Activated CD4-positive, CD25-positive, alpha-beta regulatory T cell treated with anti-CD3 and anti-CD28 coated beads, Interleukin-2, amount 50 U/mL, for 16 hours (primary cell): ENCODE results near the gene ZNF689.
"Not testable (repeated sequence)": the region's sequence is repeated elsewhere in the genome, so short reads cannot be mapped to it uniquely, and the experiment has no call there.

ENCODE experiments used
- DNase-seq: peaks from one replicate; pipeline ENCODE4 v3.0.0-alpha.2; 2020; ENCODE audit warnings: low read depth, low spot score

ZNF689 gene

DNA sequence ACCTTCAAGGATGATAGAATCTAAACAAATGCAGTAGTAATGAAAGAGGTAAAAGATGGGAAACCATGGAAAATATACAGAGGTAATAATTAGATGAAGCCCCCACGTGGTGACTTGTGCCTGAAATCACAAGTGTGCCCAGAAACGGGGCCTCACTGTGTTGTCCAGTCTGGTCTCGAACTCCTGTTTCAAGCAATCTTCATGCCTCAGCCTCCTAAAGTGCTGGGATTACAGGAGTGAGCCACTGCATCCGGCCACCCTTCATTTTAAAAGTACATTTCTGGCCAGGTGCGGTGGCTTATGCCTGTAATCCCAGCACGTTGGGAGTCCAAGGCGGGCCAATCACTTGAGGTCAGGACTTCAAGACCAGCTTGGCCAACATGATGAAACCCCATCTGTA, 26.4 kb upstream of the ZNF689 start:
- DNase-seq: no peak

DNA sequence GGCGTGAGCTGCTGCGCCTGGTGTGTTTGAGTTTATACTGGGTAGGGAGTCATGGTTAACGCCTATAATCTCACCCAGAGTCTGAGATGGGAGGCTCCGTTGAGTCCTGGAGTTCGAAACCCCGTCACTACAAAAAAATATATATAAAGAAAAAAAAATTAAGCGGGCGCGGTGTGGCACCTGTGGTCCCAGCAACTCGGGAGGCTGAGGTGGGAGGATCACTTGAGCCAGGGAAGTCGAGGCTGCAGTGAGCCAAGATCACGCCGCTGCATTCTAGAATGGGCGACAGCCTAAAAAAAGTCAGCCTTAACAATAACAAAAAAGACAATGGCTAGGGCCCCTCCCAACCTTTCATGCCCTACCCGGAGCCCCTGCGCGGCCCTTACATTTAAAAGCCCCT, 23.3 kb upstream of the ZNF689 start:
- no peak for DNase-seq

DNA sequence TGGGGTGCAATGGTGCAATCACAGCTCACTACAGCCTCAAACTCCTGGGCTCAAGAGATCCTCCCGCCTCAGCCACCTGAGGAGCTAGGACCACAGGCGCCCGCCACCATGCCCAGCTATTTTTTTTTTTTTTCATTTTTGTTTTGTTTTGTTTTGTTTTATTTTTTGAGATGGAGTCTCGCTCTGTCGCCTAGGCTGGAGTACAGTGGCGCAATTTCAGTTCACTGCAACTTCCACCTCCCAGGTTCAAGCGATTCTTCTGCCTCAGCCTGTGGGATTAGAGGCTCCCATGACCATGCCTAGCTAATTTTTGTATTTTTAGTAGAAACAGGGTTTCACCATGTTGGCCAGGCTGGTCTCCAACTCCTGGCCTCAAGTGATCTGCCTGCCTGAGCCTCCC, 22.3 kb upstream of the ZNF689 start:
- DNase-seq: not testable (repeated sequence)

DNA sequence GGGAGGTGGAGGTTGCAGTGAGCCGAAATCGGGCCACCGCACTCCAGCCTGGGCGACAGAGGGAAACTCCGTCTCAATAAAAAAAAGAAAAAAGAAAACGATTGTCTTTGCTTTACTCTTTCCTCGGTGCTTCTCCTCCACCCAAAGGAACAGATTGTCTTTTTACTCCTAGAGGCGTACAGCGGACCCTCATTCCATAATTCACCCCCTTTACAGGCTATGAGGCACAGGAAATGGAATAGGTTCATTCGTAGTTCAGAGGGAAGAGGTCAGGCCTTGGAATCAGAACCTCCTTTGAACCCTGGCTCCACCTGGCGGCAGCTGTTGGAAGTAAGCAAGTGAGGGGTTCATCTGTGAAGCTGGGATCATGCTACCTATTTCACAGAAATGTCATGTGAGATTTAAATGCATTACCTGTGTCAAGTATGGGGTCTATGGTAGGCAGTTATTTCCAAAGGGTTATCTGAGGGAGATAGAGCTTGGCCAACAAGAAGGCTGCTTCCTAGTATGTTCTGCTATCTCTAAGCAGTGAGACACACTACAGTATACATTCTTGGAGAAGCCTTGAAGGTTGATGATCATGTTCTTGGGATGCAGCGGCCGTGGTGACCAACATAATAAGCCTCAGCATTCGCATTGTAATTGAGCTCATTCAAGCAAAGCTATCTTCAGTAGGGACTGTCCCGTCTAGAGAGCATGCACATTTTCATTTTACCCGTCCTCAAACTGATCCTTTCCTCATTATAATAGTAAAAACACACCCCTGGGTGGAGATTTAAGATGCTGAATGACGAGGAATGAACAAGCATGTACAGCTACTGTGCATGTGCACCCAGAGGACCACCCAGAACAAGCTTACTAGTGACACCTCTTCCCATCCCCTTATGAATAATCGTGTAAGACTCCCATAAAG, 18.7 kb upstream of the ZNF689 start:
- peak; percentile 77 for DNase-seq

DNA sequence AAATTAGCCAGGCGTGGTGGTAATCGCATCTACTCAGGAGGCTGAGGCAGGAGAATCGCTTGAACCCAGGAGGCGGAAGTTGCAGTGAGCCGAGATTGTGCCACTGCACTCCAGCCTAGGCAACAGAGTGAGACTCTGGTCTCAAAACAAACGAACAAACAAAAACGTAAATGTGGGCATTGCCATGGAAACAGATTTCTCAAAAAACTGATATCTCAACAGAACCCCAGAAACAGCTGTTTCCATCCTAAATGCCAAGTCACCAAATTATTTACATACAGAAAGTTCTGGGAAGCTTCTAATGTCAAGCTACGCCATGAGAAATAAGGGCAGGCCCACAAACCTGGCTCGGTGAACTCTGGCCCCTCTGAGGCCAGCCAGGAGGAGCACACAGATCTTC, 16.0 kb upstream of the ZNF689 start:
- no peak for DNase-seq

DNA sequence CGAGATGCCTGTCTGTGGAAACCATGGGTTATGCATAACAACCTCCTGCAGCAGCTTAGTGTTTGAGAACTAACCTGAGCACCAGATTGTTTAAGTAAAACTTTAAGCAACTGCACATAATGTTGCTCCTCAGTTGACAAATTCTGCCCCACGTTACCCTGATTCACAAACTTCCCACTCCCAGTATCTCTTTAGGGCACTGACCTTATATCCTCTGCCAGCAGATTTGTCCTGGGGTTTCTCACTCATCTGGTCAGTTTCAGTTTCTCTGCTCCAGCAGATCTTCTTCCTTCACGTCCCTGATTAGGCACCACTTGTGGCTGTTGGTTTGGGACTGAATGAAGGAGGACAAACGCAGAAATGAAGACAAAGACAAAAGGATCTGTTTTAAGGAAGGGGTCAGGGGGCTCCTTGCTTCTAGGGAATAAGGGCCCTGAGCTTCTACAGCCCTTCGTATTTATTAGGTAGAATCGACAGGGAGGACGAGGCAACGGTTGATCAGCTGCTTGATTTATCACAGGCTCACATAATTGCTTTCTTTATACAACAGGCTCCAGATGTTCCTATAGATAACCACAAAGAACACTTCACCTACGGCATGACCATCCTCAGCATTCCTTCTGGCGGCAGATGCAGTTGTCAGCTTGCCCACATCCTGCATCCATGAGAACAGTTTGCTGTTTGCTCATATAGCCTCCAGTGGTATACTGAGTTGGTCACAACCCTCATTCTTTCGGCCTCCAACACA, 13.5 kb upstream of the ZNF689 start:
- DNase-seq: no peak

DNA sequence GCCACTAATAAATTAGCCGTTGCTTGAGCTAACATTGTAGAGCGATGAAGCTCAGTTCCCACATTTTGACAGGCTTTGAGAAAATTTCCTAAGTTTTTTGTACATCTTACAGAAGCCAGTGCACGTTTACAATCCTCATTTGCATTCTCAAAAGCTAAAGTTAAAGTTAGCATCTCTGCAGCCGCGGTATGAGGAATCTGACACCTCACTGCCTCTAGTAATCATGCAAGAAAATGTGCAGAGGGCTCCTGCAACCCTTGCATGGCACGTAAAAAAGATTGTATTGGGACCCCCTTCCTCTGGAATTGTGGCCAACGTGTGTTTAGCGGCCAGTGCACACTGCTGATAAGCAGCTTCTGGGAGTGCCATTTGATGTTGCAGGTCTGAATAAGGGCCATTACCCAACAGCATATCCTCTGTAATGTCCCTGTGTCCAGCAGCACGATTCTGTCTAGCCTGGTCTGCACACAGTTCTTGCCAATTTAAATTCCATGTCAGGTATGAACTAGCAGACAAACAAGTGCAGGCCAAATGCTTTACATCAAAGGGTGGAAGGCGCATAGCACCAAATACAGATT, 12.4 kb upstream of the ZNF689 start:
- no peak for DNase-seq

DNA sequence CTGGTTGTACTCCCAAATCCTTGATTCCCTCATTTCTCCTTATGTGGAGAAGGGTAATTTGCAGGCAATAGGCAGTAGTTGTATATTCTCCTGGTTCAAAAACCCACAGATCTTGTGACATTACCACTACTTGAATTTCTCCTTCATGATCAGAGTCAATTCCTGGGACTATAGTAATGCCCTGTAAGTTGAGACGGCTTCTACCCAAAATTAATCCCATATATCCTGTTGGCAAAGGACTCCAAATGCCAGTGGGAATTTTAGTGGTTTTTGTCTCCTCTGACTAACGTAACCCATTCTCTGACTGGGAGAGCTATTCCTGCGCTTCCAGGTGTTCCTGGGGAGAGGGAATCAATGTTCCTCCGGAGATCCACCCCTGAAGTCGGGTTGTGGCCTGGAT, 11.6 kb upstream of the ZNF689 start:
- DNase-seq: no peak

DNA sequence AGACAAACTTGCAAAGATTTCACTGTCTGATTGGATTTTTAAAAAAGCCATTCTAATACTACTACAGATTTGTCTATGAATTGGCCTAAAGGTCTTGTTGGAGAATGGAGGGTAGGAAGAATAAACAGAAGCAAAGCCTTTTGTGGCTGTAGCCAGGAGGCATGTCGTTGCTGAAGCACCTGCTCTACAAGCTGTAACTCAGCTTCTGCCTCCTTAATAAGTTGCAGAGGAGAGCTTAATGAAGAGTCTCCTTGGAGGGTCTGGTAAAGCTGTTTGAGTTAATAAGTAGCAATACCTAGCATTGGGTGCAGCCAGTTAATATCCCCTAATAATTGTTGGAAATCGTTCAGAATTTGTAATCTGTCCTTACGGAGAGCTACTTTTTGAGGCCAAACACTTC, 10.0 kb upstream of the ZNF689 start:
- DNase-seq: no peak

DNA sequence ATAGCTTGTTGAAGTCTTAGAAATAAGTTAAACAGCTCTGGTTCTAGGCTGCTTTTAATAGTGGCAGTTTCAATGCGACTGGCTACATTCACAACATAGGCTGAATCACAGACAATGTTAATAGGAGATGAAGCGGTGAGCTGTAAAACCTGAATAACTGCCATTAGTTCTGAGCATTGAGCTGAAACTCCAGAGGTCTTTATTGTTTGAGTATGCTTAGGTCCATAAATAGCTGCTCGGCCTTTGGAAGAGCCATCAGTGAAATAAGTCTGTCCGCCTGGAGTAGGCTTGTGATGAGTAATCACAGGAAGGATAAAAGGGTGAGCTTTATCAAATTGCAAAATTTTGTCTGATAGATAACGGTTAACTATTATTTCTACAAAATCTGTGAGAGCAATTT, 9.4 kb upstream of the ZNF689 start:
- DNase-seq: no peak

DNA sequence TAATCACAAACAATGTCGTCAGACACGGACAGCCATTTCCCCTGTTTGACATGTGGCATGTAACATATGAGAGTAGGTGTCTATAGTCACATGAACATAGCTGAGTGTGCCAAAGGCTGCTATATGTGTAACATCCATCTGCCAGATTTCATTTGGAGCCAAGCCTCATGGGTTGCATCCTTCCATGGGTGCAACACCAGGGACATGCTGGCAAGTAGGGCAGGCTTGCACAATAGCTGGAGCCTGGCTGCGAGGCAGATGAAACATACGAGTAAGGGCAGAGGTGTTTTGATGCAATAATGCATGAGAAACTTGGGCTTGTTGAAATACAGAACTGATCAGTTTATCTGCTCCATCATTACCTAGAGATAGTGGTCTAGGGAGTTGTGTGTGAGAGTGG, 9.0 kb upstream of the ZNF689 start:
- DNase-seq: no peak

DNA sequence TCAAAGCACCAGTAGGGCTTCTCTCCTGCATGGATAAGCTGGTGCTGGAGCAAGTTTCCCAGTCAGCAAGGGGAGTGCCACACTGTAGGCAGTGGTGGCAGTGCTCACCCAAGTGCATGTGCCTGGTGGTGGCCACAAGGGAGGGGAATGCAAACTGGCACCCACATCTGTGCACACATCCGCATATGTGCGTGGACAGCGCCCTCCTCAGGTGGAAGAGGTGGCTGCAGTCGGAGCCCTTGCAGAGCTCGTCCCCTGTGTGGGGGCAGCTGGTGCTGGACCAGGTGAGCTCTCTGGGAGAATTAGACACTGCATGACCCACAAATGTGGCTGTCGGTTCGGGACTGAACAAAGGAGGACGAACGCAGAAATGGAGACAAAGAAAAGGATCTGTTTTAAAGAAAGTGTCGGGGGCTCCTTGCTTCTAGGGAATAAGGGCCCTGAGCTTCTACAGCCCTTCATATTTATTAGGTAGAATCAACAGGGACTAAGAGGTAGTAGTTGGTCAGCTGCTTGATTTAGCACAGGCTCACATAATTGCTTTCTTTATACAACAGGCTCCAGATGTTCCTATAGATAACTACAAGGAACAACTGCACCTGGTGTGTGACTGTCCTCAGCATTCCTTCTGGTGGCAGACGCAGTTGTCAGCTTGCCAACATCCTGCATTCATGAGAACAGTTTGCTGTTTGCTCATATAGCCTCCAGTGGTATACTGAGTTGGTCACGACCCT, 5.3 kb upstream of the ZNF689 start:
- peak; percentile 45 for DNase-seq

DNA sequence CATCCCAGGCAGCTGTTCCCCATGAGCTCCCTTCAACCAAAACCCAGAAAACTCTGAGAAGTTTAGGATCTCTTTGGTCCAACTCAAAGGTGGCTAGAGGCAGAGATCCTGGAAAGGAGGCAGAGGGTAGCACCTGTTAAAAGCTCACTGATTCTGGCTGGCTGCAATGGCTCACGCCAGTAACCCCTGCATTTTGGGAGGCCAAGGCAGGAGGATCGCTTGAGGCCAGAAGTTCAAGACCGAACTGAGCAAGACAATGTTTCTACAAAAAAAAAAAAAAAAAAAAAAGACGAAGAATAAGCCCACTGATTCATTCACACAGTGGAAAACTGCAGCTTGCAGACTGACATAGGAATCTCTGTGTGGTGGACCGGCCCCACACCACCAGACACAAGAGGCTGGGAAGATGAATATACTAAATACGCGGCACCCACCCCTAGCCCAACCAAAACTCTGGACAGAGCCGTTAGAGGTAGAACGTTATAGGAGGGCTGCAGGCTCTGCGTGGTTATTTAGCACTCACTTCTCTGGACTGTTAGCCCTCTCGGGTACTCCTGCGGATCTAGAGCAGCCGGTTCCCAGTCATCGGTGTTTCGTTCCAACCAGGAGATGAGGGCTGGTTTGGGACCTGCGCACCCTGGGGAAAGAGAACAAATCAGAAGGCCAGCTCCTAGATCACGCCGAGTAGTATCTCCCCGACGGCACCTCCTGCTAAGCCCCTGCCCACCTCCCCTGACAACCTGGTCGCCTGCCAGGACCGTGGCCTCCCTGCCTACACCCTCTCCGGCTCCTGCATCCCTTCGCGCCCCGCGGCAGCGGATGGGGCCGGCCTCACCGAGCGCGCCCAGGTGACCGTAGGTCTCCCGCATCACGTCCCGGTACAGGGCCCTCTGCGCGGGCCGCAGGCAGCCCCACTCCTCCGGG, 925 bp downstream of the ZNF689 start:
- DNase-seq: no peak

DNA sequence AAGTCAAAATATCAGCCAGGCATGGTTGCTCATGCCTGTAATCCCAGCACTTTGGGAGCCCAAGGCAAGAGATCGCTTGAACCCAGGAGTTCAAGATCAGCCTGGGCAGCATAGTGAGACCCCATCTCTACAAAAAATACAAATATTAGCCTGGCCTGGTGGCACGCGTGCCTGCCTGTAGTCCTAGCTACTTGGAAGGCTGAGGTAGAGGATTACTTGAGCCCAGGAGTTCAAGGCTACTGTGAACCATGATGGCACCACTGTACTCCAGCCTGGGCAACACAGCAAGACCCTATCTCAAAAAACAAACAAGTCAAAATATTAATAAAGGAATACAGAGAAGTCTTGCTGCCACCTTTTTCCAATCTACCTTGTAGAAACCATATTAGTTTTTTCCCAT, 4.2 kb downstream of the ZNF689 start:
- no peak for DNase-seq

DNA sequence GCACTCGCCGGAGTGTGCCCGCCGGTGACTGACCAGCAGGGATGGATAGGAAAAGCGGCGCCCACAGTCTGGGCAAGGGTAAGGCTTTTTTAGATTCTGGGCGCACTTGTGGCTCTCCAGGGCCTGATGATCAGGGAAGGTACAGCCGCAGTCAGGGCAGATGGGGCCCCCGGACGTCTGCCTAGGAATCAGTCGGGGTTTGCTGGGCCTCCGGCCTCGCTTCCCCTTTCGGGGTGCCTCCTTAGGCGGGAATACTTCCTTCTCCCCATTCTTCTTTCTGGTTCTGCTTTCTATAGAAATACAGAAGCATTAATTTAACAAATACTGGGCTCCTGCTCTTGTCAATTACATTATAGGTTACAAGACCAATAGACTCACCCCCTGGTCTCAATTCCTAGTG, 5.0 kb downstream of the ZNF689 start:
- no peak for DNase-seq

DNA sequence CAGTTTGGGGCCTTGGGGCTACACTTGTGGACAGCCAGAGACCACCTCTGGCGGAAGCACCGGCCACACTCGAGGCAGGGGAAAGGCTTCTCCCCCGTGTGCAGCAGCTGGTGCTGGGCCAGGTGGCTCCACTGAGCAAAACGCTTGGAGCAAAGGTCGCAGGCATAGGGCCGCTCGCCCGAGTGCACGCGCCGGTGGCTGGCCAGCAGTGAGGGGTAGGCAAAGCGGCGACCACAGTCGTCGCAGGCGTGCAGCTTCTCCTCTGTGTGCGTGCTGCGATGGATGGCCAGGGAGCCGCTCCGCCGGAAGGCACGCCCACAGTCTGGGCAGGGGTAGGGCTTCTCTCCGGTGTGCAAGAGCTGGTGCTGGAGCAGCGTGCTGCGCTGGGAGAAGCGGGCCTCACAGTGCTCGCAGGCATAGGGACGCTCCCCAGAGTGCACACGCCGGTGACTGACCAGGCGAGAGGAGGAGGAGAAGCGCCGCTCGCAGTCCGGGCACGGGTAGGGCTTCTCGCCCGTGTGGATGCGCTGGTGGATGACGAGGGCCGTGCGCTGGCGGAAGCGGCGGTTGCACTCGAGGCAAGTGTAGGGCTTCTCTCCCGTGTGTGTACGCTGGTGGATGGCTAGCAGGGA, 5.8 kb downstream of the ZNF689 start:
- no peak for DNase-seq

DNA sequence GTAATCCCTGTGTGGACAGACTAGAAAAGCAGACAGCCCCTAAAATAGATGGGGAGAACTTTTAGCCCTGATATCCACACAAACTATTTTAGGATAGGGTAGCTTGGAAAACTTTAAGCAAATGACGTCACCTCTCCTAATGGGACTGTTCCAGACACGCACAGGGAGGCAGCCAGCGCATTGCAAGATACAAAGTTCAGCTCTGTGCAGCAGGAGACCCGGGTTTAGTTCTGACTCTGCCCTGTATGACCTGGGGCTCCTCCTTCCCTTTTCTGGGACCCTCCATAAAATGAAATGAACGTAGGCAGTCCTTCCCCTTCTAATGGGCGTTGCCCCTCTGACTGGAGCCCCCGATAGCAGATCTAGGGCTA, 6.3 kb downstream of the ZNF689 start:
- DNase-seq: no peak

DNA sequence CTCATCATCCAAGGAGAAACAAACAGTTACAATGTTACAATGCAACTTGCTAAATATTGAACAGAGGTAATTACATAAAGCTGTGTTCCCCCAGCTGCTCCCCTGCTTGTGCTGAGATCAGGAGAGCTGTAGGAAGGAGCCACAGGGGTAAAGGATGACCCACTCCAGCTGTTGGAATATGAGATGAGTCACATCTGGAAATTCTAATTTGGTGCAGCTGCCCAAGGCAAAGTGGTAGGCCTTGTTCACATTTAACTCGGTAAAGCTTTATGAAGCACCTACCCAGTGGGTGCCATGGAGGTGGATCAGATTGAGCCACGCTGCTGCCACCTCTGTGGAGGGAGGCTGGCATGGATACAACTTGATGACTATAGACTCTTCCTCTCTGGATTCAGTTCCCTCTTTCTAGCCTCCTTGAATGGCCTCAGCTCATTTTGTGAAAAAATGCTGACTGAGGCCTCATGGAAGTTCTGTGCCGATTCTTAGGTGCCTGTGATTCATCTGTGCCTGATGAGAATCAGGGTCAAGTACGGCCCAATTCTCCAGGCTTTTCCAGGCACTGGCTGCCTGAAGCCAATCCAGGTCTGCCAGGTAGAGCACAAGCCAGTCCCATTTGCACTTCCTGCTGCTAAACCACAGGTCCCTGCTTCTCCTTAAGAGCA, 7.4 kb downstream of the ZNF689 start:
- DNase-seq: no peak

DNA sequence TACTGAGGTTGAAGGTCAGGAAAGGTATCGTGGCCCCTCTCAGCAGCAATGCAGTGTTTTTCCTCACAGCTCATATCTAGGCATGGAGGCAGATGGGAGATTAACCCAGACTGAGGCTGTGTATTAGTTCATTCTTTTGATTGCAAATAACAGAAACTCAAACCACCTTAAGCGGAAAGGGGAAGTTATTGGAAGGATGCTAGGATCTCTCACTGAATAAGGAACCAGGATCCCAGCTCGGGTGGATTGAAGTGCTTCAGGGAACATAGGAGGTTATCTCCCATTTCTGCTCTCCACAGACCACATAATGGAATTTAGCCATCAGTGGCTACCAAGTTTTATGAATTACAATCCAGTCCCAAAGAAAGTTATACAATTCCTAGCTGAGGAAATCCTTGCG, 8.2 kb downstream of the ZNF689 start:
- DNase-seq: no peak

DNA sequence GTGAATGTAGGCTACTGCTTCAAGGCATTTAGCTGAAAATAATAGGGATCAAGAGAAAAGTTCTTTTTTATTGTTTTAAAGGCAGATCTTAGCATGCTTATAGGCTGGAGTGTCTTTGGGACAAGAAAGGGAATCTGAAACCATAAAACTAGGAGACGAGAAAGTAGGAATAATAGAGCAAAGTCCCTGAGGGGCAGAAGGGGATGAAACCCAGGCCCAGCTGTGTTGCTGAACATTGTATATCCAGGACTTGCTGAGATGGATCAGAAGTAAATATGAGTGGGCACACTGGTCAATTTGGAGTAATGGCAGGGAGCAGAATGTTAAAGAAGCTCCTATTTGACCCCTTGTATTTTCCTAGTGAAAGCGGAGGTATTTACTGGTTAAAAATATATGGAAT, 9.3 kb downstream of the ZNF689 start:
- no peak for DNase-seq
